Kidney (tissue), 14 donors: ENCODE results near the gene FAF1. TPM values are rescaled to one million over a fixed set of nuclear protein-coding genes. Genes with fewer than 3 reads are reported as not detected.

Experiments
- DNase-seq, 5 donors: peaks; one replicate each; pipeline ENCODE4 v3.0.0-alpha.2; 2013 to 2020
- FAIRE-seq: peaks from 2 replicates; lab custom pipeline; 2012; peaks lifted over from hg19 to GRCh38; lab: Jason Lieb, UNC
- H3K27ac ChIP-seq, 2 donors: one replicate each; pipeline ENCODE4 v1.7.0; 2013; ENCODE audit warnings: low read depth in 2 of 2, low read length in 2 of 2, inconsistent platforms in 1 of 2
- H3K27me3 ChIP-seq: one replicate; pipeline ENCODE4 v1.7.1; 2013; ENCODE audit warnings: low read length, inconsistent platforms; ENCODE audit not compliant: control insufficient read depth, insufficient read depth
- H3K36me3 ChIP-seq, 3 donors: one replicate each; pipeline versions ENCODE4 v1.7.0 to v1.7.1; 2013; ENCODE audit warnings: low read length in 3 of 3, control low read depth in 1 of 3, inconsistent platforms in 1 of 3; ENCODE audit not compliant: insufficient read depth in 3 of 3, control insufficient read depth in 2 of 3
- H3K4me1 ChIP-seq, 3 donors: one replicate each; pipeline versions ENCODE4 v1.7.0 to v1.7.1; 2013; ENCODE audit warnings: low read length in 3 of 3, inconsistent platforms in 1 of 3, low read depth in 1 of 3; ENCODE audit not compliant: control insufficient read depth in 2 of 3, insufficient read depth in 2 of 3
- H3K4me3 ChIP-seq, 3 donors: one replicate each; pipeline versions ENCODE4 v1.7.0 to v1.8.1; 2013; ENCODE audit warnings: low read length in 3 of 3, control low read depth in 1 of 3, inconsistent platforms in 1 of 3
- H3K9ac ChIP-seq, 3 donors: one replicate each; pipeline versions ENCODE4 v1.7.0 to v1.7.1; 2013; ENCODE audit warnings: low read length in 3 of 3, control low read depth in 1 of 3, inconsistent platforms in 1 of 3
- H3K9me3 ChIP-seq, 3 donors: one replicate each; pipeline versions ENCODE4 v1.7.0 to v1.7.1; 2013; ENCODE audit warnings: low read length in 3 of 3, control low read depth in 1 of 3, inconsistent platforms in 1 of 3; ENCODE audit not compliant: control insufficient read depth in 2 of 3, insufficient read depth in 1 of 3
- intact Hi-C: fragments of 100-400 bp; cut with DNase I; formaldehyde crosslinking; loops from one replicate; pipeline ENCODE4 v1.11.1; 2022
- polyA plus RNA-seq: library from polyadenylated mRNA; stranded (reverse); fragments of 350-450 nt; fragmentation: Illumina TruSeq; extraction: RNeasy Lipid Tissue Mini Kit (QIAGEN cat#74804); gene quantifications from one replicate; pipeline ENCODE4 v1.2.3, GENCODE V29; 2014; ENCODE audit warnings: low read depth, low replicate concordance; ENCODE audit not compliant: insufficient read depth
- total RNA-seq: library from RNA; stranded (reverse); fragmentation: NEBNext Ultra II Directional; extraction: Animal tissue kit (Norgen Biotek cat#: 25700); gene quantifications from one replicate; pipeline ENCODE4 v1.2.1, GENCODE V29; 2021
- TF ChIP-seq, protein P1 (sequence below): IDR thresholded peaks from 3 replicates; pipeline ENCODE4 v1.5.1; 2012; ENCODE audit warnings: mild to moderate bottlenecking, moderate library complexity, borderline replicate concordance; ENCODE audit not compliant: insufficient read depth; ENCODE audit errors: extremely low read depth
- donor health status: control.
- donor health status: control.
- donor health status: control.
- donor health status: control.
- donor health status: control.
- donor health status: DM: yes; HTN: yes; CAD: no.
- donor health status: Normal renal cell carcinoma (clear cell type).

Gene FAF1
- total and polyA plus RNA-seq, 2 donors from 2014 or later: 50.1 to 72.8 TPM

DNA sequence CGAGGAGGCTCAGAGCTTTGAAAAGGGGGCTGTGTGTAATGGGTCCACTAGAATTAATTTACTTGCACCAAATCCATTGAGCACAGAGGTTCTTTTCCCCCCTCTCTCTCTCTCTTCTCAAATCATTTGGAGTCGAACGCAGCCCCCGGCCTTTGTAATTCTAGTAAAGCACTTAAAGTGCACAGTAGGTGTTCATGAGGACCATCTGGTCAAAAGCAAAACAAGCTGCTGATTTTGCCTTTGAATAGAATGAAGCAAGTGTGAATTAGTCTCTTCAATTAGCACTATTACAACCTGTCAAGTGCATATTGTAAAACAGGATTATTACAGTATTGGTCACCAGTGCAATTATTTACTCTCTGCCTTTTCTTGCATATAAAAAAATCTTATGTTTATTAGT is 259.9 kb downstream of the FAF1 start:
- no peak overlapping the region for H3K27ac ChIP-seq

GRCh38 chr1:50699795-50700194 is 260.3 kb downstream of the FAF1 start:
- no peak overlapping the region for H3K9ac ChIP-seq
- no peaks in the 10 kb centered on the region for H3K36me3 ChIP-seq
- intact Hi-C loops: no loop called here
- H3K27me3 ChIP-seq: no peaks in the 10 kb centered on the region
- DNase-seq: no peak
- H3K4me1 ChIP-seq: no peaks in the 10 kb centered on the region
- no peak overlapping the region for H3K27ac ChIP-seq
- H3K9me3 ChIP-seq: no peaks in the 10 kb centered on the region
- no peak overlapping the region for H3K4me3 ChIP-seq
- FAIRE-seq: no peak
- TF ChIP-seq, protein P1, sequence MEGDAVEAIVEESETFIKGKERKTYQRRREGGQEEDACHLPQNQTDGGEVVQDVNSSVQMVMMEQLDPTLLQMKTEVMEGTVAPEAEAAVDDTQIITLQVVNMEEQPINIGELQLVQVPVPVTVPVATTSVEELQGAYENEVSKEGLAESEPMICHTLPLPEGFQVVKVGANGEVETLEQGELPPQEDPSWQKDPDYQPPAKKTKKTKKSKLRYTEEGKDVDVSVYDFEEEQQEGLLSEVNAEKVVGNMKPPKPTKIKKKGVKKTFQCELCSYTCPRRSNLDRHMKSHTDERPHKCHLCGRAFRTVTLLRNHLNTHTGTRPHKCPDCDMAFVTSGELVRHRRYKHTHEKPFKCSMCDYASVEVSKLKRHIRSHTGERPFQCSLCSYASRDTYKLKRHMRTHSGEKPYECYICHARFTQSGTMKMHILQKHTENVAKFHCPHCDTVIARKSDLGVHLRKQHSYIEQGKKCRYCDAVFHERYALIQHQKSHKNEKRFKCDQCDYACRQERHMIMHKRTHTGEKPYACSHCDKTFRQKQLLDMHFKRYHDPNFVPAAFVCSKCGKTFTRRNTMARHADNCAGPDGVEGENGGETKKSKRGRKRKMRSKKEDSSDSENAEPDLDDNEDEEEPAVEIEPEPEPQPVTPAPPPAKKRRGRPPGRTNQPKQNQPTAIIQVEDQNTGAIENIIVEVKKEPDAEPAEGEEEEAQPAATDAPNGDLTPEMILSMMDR: no peak

More for the DNA sequence above, 259.9 kb downstream of the FAF1 start:
- FAIRE-seq (no peak), DNase-seq (no peak)
- Histone ChIP-seq H3K9ac (no peak overlapping the region), H3K4me1 (no peaks in the 10 kb centered on the region), H3K36me3 (no peaks in the 10 kb centered on the region), H3K27me3 (no peaks in the 10 kb centered on the region), H3K4me3 (no peak overlapping the region), H3K9me3 (no peaks in the 10 kb centered on the region)
- intact Hi-C loops: no loop called here
- TF ChIP-seq, protein P1: no peak

GRCh38 chr1:50697440-50698421 is 262.3 kb downstream of the FAF1 start:
- TF ChIP-seq, protein P1: no peak
- Histone ChIP-seq H3K9ac (no peak overlapping the region), H3K27me3 (no peaks in the 10 kb centered on the region), H3K4me3 (no peak overlapping the region), H3K36me3 (no peaks in the 10 kb centered on the region), H3K27ac (no peak overlapping the region), H3K4me1 (no peaks in the 10 kb centered on the region), H3K9me3 (no peaks in the 10 kb centered on the region)
- intact Hi-C loops: no loop called here
- peak; percentile 6 for FAIRE-seq
- no peak for DNase-seq
